HEK293 (cell line): Measurements from ENCODE around the gene AAK1.

Experiments used
- CTCF ChIA-PET: fragments of 350-600 bp; formaldehyde crosslinking; extraction: SDS; loops from one replicate; lab custom pipeline; 2021; ENCODE audit warnings: antibody characterized with exemption; lab: Yijun Ruan, JAX
- POLR2A ChIA-PET: fragments of 300-600 bp; formaldehyde crosslinking; extraction: SDS; loops from one replicate; lab custom pipeline; 2020; ENCODE audit warnings: antibody characterized with exemption, inconsistent platforms; lab: Yijun Ruan, JAX
- H3K27ac ChIP-seq: fragments of 200-500 bp; sonication (Bioruptor generic); 2 replicates; pipeline ENCODE4 v1.5.1; 2014; ENCODE audit warnings: low read depth, low read length, control low read depth, inconsistent platforms; ENCODE audit errors: extremely low read depth
- H3K36me3 ChIP-seq, 2 experiments: fragments of 200-500 bp in 1 of 2; sonication (Bioruptor generic) in 1 of 2; 1 replicate in 1 of 2; 2 replicates in 1 of 2; pipeline ENCODE4 v1.5.1; 2014 to 2017; ENCODE audit warnings: inconsistent platforms in 2 of 2, low read length in 2 of 2; ENCODE audit not compliant: control insufficient read depth in 2 of 2, insufficient read depth in 1 of 2
- H3K4me1 ChIP-seq: fragments of 200-500 bp; sonication (Bioruptor generic); 2 replicates; pipeline ENCODE4 v1.5.1; 2014; ENCODE audit warnings: mild to moderate bottlenecking, low read length, inconsistent platforms; ENCODE audit not compliant: control insufficient read depth, insufficient read depth
- H3K4me3 ChIP-seq: 2 replicates; pipeline ENCODE4 v1.5.1; 2011; ENCODE audit warnings: low read depth, mild to moderate bottlenecking, control low read depth, low read length, moderate library complexity
- H3K9me3 ChIP-seq: fragments of 200-500 bp; sonication (Bioruptor generic); 2 replicates; pipeline ENCODE4 v1.5.1; 2014; ENCODE audit warnings: low read depth, low read length, inconsistent platforms; ENCODE audit not compliant: control insufficient read depth, insufficient read depth
- BCL11A ChIP-seq: fragments of 450-650 bp; formaldehyde crosslinking; IDR thresholded peaks from 2 replicates; pipeline ENCODE4 v1.5.1; 2016; ENCODE audit warnings: low read depth, missing biosample characterization, missing genetic modification characterization
- HIC1 ChIP-seq: fragments of 450-650 bp; formaldehyde crosslinking; IDR thresholded peaks from 2 replicates; pipeline ENCODE4 v1.5.1; 2016; ENCODE audit warnings: missing biosample characterization, missing genetic modification characterization
- HOXA7 ChIP-seq: sonication (generic); formaldehyde crosslinking; IDR thresholded peaks from 2 replicates; pipeline ENCODE4 v1.8.1; 2022; ENCODE audit warnings: missing genetic modification reagents, borderline replicate concordance
- INSM2 ChIP-seq: fragments of 450-650 bp; formaldehyde crosslinking; IDR thresholded peaks from 2 replicates; pipeline ENCODE4 v1.5.1; 2016; ENCODE audit warnings: missing biosample characterization, missing genetic modification characterization
- KLF8 ChIP-seq: fragments of 450-650 bp; formaldehyde crosslinking; IDR thresholded peaks from 2 replicates; pipeline ENCODE4 v1.5.1; 2016; ENCODE audit warnings: missing biosample characterization, missing genetic modification characterization
- RBAK ChIP-seq: fragments of 450-650 bp; formaldehyde crosslinking; IDR thresholded peaks from 2 replicates; pipeline ENCODE4 v1.5.1; 2016; ENCODE audit warnings: missing biosample characterization, missing genetic modification characterization
- ZBTB1 ChIP-seq: fragments of 450-650 bp; formaldehyde crosslinking; IDR thresholded peaks from 2 replicates; pipeline ENCODE4 v1.5.1; 2016; ENCODE audit warnings: missing biosample characterization, missing genetic modification characterization
- ZNF132 ChIP-seq: fragments of 450-650 bp; formaldehyde crosslinking; IDR thresholded peaks from 2 replicates; pipeline ENCODE4 v1.5.1; 2017; ENCODE audit warnings: missing biosample characterization, missing genetic modification characterization, borderline replicate concordance
- ZNF157 ChIP-seq: fragments of 450-650 bp; formaldehyde crosslinking; IDR thresholded peaks from 2 replicates; pipeline ENCODE4 v1.5.1; 2016; ENCODE audit warnings: missing biosample characterization, missing genetic modification characterization
- ZNF202 ChIP-seq: fragments of 450-650 bp; formaldehyde crosslinking; IDR thresholded peaks from 2 replicates; pipeline ENCODE4 v1.5.1; 2016; ENCODE audit warnings: missing biosample characterization, missing genetic modification characterization, borderline replicate concordance
- ZNF292 ChIP-seq: fragments of 450-650 bp; formaldehyde crosslinking; IDR thresholded peaks from 2 replicates; pipeline ENCODE4 v1.5.1; 2016; ENCODE audit warnings: low read depth, missing biosample characterization, missing genetic modification characterization, borderline replicate concordance
- ZNF394 ChIP-seq: fragments of 450-650 bp; formaldehyde crosslinking; IDR thresholded peaks from 2 replicates; pipeline ENCODE4 v1.5.1; 2016; ENCODE audit warnings: missing biosample characterization, missing genetic modification characterization, mild to moderate bottlenecking, moderate library complexity, borderline replicate concordance
- ZNF416 ChIP-seq: fragments of 450-650 bp; formaldehyde crosslinking; IDR thresholded peaks from 2 replicates; pipeline ENCODE4 v1.5.1; 2016; ENCODE audit warnings: missing biosample characterization, missing genetic modification characterization
- ZNF48 ChIP-seq: fragments of 450-650 bp; formaldehyde crosslinking; IDR thresholded peaks from 2 replicates; pipeline ENCODE4 v1.5.1; 2016; ENCODE audit warnings: missing biosample characterization, missing genetic modification characterization
- ZNF513 ChIP-seq: fragments of 450-650 bp; IDR thresholded peaks from 2 replicates; pipeline ENCODE4 v1.5.1; 2018; ENCODE audit warnings: missing biosample characterization, missing genetic modification characterization
- ZNF623 ChIP-seq: fragments of 450-650 bp; formaldehyde crosslinking; IDR thresholded peaks from 2 replicates; pipeline ENCODE4 v1.5.1; 2016; ENCODE audit warnings: missing biosample characterization, missing genetic modification characterization
- ZNF785 ChIP-seq: fragments of 450-650 bp; formaldehyde crosslinking; IDR thresholded peaks from 2 replicates; pipeline ENCODE4 v1.5.1; 2016; ENCODE audit warnings: missing biosample characterization, missing genetic modification characterization
- TF ChIP-seq, protein P1 (sequence below): fragments of 450-650 bp; formaldehyde crosslinking; IDR thresholded peaks from 2 replicates; pipeline ENCODE4 v1.5.1; 2016; ENCODE audit warnings: missing biosample characterization, missing genetic modification characterization
- TF ChIP-seq, protein P2 (sequence below): fragments of 450-650 bp; formaldehyde crosslinking; conservative IDR thresholded peaks from 2 replicates; pipeline ENCODE4 v1.5.1; 2016; ENCODE audit warnings: low read depth, missing biosample characterization, missing genetic modification characterization
- TF ChIP-seq, protein P3 (sequence below): fragments of 450-650 bp; formaldehyde crosslinking; IDR thresholded peaks from 2 replicates; pipeline ENCODE4 v1.5.1; 2016; ENCODE audit warnings: missing biosample characterization, missing genetic modification characterization, borderline replicate concordance

Gene AAK1

GRCh38 chr2:69638630-69639029, 4.9 kb downstream of the AAK1 start:
- Histone ChIP-seq H3K36me3 (peaks cover 0 to 23% of the 10 kb centered on the region in 2 experiments; a peak in 1 of 3 replicates), H3K9me3 (no peaks in the 10 kb centered on the region), H3K27ac (no peak overlapping the region), H3K4me1 (0 out of 2 replicates have a peak, but pooled peaks cover 2% of the 10 kb centered on the region), H3K4me3 (no peak overlapping the region)
- TF ChIP-seq ZNF623 (tag by site-specific recombination) (no peak), KLF8 (no peak), ZBTB1 (no peak), RBAK (tag by site-specific recombination) (no peak), ZNF202 (tag by site-specific recombination) (no peak), ZNF48 (no peak), ZNF416 (no peak), BCL11A (no peak), ZNF157 (tag by site-specific recombination) (no peak)
- TF ChIP-seq, protein P1, sequence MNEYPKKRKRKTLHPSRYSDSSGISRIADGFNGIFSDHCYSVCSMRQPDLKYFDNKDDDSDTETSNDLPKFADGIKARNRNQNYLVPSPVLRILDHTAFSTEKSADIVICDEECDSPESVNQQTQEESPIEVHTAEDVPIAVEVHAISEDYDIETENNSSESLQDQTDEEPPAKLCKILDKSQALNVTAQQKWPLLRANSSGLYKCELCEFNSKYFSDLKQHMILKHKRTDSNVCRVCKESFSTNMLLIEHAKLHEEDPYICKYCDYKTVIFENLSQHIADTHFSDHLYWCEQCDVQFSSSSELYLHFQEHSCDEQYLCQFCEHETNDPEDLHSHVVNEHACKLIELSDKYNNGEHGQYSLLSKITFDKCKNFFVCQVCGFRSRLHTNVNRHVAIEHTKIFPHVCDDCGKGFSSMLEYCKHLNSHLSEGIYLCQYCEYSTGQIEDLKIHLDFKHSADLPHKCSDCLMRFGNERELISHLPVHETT (tag by site-specific recombination): no peak
- ChIA-PET POLR2A (no interaction called here), CTCF (interaction anchor here (1.5 kb wide), 1 partner anchor 11 kb away, joined by 4 read pairs; no protein-coding TSS in a partner anchor)

GRCh38 chr2:69637923-69638322, 5.6 kb downstream of the AAK1 start:
- ChIA-PET CTCF (interaction anchor here (0.9 to 2.1 kb wide), 3 partner anchors 11 to 72 kb away, joined by 3 to 7 read pairs (median 4); no protein-coding TSS in a partner anchor), POLR2A (no interaction called here)
- H3K27ac ChIP-seq: no peak overlapping the region
- no peaks in the 10 kb centered on the region for H3K9me3 ChIP-seq
- 0 out of 2 replicates have a peak, but pooled peaks cover 2% of the 10 kb centered on the region for H3K4me1 ChIP-seq
- no peak overlapping the region for H3K4me3 ChIP-seq
- H3K36me3 ChIP-seq: peaks cover 0 to 23% of the 10 kb centered on the region in 2 experiments; a peak in 1 of 3 replicates
- TF ChIP-seq, protein P2, sequence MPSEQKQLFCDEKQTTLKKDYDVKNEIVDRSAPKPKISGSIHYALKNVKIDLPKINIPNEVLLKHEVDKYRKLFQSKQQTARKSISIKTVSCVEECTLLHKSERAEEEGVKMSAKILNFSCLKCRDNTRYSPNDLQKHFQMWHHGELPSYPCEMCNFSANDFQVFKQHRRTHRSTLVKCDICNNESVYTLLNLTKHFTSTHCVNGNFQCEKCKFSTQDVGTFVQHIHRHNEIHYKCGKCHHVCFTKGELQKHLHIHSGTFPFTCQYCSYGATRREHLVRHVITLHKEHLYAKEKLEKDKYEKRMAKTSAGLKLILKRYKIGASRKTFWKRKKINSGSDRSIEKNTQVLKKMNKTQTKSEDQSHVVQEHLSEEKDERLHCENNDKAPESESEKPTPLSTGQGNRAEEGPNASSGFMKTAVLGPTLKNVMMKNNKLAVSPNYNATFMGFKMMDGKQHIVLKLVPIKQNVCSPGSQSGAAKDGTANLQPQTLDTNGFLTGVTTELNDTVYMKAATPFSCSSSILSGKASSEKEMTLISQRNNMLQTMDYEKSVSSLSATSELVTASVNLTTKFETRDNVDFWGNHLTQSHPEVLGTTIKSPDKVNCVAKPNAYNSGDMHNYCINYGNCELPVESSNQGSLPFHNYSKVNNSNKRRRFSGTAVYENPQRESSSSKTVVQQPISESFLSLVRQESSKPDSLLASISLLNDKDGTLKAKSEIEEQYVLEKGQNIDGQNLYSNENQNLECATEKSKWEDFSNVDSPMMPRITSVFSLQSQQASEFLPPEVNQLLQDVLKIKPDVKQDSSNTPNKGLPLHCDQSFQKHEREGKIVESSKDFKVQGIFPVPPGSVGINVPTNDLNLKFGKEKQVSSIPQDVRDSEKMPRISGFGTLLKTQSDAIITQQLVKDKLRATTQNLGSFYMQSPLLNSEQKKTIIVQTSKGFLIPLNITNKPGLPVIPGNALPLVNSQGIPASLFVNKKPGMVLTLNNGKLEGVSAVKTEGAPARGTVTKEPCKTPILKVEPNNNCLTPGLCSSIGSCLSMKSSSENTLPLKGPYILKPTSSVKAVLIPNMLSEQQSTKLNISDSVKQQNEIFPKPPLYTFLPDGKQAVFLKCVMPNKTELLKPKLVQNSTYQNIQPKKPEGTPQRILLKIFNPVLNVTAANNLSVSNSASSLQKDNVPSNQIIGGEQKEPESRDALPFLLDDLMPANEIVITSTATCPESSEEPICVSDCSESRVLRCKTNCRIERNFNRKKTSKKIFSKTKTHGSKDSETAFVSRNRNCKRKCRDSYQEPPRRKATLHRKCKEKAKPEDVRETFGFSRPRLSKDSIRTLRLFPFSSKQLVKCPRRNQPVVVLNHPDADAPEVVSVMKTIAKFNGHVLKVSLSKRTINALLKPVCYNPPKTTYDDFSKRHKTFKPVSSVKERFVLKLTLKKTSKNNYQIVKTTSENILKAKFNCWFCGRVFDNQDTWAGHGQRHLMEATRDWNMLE (tag by site-specific recombination): no peak
- TF ChIP-seq, protein P3, sequence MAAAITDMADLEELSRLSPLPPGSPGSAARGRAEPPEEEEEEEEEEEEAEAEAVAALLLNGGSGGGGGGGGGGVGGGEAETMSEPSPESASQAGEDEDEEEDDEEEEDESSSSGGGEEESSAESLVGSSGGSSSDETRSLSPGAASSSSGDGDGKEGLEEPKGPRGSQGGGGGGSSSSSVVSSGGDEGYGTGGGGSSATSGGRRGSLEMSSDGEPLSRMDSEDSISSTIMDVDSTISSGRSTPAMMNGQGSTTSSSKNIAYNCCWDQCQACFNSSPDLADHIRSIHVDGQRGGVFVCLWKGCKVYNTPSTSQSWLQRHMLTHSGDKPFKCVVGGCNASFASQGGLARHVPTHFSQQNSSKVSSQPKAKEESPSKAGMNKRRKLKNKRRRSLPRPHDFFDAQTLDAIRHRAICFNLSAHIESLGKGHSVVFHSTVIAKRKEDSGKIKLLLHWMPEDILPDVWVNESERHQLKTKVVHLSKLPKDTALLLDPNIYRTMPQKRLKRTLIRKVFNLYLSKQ (tag by site-specific recombination): no peak
- TF ChIP-seq HIC1 (tag by site-specific recombination) (no peak), ZNF132 (tag by site-specific recombination) (no peak), ZNF202 (tag by site-specific recombination) (no peak), ZNF785 (tag by site-specific recombination) (no peak), ZNF394 (tag by site-specific recombination) (no peak), ZNF292 (tag by site-specific recombination) (no peak), INSM2 (tag by site-specific recombination) (no peak), ZNF513 (tag by site-specific recombination) (no peak), HOXA7 (CRISPR knock-in tag) (no peak)
